D341Med (cell line): ENCODE data around the gene TTC17.
"Not testable (repeated sequence)": the region's sequence is repeated elsewhere in the genome, so short reads cannot be mapped to it uniquely, and the experiment has no call there.

ENCODE experiments used
- DNase-seq: peaks from one replicate; pipeline ENCODE4 v3.0.0; 2012; ENCODE audit warnings: low spot score

Gene TTC17, protein sequence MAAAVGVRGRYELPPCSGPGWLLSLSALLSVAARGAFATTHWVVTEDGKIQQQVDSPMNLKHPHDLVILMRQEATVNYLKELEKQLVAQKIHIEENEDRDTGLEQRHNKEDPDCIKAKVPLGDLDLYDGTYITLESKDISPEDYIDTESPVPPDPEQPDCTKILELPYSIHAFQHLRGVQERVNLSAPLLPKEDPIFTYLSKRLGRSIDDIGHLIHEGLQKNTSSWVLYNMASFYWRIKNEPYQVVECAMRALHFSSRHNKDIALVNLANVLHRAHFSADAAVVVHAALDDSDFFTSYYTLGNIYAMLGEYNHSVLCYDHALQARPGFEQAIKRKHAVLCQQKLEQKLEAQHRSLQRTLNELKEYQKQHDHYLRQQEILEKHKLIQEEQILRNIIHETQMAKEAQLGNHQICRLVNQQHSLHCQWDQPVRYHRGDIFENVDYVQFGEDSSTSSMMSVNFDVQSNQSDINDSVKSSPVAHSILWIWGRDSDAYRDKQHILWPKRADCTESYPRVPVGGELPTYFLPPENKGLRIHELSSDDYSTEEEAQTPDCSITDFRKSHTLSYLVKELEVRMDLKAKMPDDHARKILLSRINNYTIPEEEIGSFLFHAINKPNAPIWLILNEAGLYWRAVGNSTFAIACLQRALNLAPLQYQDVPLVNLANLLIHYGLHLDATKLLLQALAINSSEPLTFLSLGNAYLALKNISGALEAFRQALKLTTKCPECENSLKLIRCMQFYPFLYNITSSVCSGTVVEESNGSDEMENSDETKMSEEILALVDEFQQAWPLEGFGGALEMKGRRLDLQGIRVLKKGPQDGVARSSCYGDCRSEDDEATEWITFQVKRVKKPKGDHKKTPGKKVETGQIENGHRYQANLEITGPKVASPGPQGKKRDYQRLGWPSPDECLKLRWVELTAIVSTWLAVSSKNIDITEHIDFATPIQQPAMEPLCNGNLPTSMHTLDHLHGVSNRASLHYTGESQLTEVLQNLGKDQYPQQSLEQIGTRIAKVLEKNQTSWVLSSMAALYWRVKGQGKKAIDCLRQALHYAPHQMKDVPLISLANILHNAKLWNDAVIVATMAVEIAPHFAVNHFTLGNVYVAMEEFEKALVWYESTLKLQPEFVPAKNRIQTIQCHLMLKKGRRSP

DNA sequence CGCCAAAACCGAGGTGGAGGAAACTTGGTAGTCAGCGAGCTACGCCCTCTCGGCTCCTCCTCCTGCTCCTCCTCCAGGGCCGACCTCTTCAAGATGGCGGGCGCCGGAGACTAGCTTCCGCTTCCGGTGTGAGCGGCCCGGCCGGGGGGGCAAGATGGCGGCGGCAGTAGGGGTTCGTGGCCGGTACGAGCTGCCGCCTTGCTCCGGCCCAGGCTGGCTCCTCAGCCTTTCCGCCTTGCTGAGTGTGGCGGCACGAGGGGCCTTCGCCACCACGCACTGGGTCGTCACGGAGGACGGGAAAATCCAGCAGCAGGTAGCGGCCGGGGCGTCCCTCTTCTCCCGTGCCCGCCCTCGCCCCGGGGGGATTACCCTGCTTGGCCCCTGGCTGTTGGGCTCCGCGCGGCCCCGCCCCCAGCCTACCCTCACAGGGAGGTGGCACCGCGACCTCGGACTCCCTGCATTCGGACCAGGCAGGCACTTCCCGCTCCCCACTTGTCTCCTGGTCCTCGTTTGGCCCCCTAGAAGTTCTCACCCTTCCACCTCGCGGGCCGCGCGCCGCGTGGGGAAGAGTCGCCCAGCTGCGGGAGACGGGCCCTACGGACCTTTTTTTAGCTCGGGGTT is at the start of gene TTC17:
Gene TTC17 (plus strand): TSS at position 120 of the 621 bp plus-strand sequence. CDS start 35 bp downstream, at position 155.
- DNase-seq, result peak; percentile 94

DNA sequence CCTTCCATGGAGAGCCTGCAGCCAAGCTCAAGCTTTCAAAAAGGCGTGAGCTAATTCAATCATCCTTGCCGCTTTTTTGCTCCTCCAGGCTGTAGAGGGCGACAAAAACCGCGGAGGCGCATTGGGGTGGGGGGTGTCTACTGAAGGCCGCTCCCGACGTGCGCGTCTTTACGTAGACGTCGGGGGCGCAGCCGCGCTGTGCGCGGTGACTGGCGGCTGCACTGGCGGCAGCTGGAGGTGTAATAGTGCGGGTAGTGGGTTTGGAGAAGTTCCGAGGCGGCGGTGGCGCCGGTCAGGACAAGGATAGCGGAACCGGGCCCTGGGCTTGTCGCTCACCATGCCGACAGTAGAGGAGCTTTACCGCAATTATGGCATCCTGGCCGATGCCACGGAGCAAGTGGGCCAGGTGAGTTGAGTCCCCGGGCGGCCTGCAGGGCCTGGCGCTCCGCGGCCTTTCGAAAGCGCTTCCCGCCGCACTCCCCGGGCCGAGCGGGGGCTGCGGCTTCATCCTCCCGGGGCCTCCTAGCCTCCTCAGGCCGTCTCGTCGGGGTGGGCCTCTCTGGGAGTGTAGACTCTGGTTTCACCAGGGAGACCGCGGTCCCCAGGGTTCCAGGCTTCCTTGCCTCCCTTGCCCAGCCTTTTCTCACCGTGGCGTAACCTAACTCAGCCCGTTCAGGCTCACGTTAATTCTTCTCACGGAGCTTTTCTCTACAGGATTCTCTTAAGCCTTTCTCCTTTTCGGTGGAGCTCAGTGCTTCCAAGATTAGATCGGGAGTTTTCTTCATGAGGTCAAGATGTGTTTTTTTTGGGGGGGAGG is 46.7 kb upstream of the TTC17 start, which contains the start of gene API5:
Gene API5 (plus strand): TSS at position 206 of the 817 bp plus-strand sequence. CDS start 132 bp downstream, at position 338.
- peak; percentile 89 for DNase-seq

DNA sequence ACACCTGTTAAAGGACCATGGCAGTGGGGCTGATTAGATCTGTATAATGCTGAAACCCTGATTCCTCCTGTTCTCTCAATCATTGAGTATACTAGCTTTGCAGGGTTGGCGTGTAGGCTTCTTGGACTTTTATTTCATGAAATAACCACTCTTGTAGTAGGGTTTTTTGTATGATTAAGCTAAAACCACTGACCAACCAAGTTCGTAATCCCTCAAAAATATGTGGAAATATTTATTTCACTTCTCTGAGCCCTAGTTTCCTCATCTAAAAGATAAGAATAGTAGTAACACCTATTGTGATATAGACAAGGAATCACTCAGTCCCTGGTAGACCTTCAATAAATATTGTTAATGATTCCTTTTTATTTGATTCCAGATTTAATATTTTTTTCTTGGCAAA is 42.8 kb upstream of the TTC17 start:
- DNase-seq, result no peak

DNA sequence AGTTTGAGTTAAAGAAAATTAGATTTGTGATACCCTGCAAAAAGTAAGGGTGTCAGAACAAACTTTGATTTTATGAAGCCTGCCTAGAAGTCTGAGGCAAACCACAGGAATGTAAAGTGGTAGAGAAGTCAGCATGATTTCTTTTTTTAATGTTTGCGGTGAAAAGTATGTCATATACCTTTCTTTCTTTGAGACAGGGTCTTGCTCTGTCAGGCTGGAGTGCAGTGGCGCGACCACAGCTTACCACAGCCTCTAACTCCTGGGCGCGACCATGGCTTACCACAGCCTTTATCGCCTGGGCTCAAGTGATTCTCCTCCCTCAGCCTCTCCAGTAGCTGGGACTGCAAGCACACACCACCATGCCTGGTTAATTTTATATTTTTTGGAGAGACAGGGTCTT is 42.3 kb upstream of the TTC17 start:
- DNase-seq, result no peak

DNA sequence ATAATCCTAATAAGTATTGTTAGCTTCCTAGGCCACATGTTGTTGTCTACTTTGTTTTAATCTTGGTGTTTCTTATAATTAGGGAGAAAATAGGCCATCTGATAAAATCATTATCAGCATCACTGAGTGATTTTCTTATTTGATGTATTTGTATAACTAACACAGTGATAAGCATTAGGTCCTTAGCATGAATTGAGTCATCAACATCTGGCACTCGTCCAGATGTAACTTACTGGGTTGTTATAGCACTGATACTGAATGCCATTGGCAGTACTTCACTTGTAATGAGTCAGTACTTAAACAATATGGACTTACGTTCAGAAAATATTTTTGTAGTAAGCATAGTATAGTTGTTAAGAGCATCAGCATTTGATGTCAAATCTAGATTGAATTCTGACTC is 30.7 kb upstream of the TTC17 start:
- no peak for DNase-seq

DNA sequence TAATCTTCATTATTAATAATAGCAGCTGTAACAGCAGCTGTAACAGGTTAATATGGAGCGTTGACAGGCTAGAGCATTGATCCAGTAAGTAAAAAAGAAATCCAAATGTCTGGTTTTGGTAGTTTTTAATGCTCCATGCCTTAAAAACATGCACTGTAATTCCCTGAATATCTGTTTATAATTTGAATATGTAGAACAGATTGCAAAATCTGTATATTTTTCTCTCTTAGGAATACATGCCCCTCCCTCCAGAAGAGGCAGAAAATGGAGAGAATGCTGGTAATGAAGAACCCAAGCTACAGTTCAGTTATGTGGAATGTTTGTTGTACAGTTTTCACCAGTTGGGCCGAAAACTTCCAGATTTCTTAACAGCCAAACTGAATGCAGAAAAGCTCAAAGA is 30.2 kb upstream of the TTC17 start:
- no peak for DNase-seq

DNA sequence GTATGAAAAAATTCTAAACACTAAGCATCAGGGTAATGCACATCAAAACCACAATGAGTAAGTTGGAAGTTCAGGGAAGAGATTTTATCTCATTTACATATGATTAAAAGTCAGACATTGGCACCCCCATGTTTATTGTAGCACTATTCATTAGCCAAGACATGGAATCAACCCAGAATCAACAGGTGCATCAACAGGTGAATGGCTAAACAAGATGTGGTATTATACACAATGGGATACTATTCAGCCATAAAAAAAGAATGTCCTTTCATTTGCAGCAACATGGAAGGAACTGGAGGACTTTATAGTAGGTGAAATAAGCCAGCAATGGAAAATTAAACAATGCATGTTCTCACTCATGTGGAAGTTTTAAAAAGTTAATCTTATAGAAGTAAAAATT is 17.6 kb upstream of the TTC17 start:
- DNase-seq, result no peak

DNA sequence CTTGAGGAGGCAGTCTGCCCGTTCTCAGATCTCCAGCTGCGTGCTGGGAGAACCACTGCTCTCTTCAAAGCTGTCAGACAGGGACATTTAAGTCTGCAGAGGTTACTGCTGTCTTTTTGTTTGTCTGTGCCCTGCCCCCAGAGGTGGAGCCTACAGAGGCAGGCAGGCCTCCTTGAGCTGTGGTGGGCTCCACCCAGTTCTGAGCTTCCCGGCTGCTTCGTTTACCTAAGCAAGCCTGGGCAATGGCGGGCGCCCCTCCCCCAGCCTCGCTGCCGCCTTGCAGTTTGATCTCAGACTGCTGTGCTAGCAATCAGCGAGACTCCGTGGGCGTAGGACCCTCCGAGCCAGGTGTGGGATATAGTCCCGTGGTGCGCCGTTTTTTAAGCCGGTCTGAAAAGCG is 7.3 kb upstream of the TTC17 start:
- not testable (repeated sequence) for DNase-seq

DNA sequence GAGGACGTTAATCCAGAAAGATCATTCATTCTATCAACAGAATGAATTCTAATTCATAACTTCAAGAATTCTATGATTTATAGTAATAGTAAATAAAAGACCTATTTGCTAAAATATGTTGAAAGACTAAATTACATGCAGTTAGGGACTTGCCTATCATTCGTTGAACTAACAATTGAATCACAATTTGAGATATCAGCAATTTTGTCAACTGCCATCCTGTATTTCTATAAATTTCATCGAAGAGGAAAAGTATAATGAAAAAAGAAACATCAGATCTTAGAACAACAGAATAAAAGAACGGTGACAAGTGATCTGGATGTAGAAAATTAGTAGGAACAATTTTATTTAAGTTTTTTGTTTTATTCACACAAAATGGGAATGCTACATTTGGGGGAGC is 4.4 kb upstream of the TTC17 start:
- no peak for DNase-seq

DNA sequence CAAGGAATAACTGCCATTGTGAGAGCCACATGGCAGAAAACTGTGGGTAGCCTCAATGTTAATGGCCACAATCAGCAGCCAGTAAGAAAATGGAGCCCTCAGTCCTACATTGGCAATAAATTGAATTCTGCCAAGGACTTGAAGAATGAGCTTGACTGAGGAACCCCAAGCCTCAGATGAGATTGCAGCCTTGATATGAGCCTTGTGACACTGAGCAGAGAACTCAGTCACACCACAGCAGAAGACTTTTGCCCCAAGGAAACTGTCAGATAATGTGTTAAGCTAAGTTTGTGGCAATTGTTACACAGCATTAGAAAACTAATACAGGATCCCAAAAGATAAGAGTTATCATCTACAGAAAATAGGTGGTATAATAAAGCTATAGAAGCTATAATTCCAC is 2.4 kb upstream of the TTC17 start:
- DNase-seq, result no peak

DNA sequence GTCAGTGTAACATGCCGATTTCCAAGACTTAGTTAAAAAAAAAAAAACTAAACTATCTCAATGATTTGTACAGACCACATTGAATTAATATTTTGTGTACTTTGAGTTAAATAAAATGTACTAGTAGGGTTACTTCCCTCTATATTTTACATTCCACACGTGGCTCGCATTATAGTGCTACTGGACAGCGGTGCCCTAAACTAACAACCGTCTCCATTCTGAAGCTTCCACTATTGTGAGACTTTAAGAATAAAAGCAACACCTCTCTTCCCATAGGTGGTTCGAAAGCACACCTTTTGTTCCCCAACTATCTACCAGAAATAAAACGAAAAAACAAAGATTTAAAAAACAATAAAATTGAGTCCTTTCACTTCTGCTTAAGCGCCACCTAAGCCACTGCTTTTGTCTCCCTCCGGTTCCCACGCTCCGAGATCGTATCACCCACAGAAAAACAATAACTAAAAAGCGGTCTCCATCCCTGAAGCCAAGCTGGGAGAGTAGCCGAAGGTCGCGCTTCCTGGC is 380 bp upstream of the TTC17 start:
- no peak for DNase-seq

DNA sequence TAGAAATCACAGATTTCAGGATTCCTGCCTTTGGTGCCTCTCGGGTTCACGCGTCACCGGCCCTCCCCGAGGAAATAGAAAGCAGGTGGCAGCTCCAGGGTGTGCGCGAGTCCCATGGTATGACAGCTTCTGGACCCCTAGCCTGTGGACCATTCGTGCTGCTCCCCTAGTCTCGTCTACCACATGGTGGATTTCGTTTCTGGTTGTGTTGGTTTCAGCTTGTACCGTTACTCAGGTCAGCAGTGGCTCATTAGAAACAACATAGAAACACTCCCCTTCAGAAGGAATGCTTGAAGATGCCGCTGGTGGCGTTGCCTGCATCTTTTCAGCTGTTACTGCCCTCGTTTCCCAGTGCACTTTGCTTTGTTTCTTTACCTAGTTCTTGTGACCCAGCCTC is 700 bp downstream of the TTC17 start:
- no peak for DNase-seq

DNA sequence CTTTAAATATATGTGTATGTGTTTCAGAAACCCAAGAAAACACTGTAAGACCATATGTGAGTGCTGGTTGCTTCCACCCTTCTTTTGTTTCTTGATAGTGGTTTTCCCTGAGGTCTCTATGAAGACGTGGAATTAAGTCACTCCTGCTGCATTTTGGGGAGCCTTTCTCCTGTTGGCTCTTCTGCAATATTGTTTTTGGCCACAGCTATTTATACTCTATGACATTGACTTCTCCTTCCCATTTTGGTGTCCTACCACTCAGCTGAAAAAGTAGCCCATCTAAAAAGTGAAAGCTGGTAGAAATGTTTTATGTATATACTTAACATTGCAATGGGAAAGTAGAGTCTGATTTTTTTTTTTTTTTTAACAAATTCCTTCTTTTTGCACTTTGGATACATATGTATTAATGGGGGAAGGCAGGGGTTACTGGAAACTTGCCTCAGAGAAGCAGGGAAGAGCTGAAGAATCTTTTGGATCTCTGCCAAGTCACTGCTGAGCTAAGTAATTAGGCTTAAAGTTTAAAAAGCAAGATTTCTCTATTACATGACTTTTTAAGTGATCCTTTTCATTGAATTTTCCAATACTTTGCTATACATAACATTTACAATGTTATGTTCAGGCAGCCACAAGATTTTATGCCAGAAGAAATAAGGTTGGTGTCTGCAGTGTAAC is 1.8 kb downstream of the TTC17 start:
- no peak for DNase-seq

DNA sequence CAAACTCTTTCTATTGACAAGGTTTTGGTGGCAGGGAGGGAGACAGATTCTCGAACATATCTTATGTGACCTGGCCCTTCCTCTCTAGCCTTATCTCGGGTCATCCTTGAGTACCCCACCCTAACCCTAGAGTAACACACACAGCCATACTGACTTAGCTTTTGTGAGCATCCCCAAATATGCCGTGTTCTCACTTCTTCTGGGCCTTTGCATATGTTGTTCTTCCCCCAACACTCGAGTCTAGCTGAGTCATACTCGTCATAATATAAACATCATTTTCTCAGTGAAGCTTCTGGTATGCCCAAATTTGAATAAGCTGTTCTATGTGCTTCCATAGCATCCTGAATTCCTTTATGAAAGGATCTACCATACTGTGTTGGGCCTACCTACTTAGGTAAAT is 8.0 kb downstream of the TTC17 start:
- DNase-seq, result no peak

DNA sequence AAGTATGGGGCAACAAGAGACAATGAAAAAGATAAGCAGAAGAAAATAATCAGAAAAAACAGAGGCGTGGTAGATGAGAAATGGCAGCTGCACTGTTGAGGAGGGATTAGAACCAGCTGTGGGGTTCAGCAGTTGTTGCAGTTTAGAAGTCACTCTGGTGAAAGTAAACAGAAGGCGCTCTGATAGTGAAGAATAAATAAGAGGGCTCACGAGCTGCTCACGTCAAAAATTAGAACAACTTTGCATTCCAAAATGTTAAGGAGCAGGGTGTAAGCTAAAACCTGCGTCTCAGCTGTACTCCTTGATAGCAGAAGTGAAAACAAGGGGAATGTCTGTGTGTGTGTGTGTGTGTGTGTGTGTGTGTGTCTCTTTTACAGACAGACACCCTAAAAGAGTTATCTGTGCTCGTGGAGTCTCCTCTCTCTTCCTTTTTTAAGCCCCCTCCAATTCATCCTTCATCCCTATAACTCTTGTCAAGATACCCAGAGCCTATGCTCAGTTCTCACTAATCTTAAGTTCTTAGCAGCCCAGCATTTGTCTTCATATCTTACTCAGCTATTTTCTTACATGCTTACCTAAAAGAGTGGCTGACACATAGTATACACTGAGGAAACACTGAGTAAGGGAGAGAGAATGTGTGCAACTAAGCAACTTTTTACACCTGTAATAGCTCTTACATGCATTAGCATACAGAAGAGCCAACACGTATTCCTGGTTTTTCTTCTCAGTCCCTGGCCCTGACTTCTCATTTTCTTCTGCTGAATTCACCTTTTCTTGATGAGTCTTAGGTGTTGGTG is 8.9 kb downstream of the TTC17 start:
- no peak for DNase-seq

DNA sequence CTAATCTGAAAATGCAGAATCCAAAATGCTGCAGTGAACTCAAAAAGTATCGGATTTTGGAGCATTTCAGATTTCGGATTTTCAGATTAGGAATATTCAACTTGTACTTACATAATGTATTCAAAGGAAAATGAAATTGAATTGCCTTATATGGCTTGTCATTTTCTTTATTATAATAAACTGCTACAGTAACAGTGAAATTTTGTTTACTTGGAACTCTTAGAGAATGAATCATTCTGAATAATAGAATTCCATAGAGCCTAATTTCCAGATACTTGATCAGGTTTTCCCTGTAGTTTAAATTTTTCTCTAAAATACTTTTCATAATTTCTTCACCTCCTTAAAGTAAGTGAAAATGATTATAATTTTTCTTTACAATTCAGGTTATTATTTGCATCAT is 17.3 kb downstream of the TTC17 start:
- no peak for DNase-seq

DNA sequence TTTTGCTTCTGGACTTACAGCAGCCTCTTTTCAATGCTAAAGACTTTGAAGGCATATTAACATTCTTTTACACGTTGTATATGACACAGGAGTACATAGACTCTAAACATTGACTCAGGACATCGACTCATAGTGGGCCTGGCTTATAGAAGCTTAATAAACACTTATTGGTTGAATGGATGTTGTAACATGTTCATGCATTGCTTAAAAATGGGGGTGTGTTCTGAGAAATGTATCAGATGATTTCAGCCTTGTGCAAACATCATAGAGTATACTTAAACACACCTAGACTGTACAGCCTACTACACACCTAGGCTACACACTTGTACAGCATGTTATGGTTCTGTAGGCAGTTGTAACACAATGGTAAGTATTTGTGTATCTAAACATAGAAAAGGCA is 17.9 kb downstream of the TTC17 start:
- DNase-seq, result no peak

DNA sequence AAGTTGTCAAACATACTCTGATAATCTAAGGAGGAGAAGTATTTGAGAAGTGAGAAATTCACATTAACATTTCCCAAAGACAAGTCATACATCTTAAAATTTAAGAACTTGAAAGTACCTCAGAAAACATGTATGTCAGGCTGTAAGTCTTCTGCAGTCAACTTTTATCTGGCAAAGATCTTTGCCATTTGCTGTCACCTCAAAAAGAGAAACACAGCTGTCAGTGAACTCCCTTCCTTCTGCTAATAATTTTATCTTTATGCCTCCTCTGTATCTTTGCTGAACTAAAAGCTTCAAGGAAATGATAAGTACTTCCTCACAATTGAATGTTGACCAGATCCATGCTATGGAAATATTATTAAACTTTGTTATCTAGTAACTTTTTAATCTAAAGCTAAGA is 18.7 kb downstream of the TTC17 start:
- no peak for DNase-seq

DNA sequence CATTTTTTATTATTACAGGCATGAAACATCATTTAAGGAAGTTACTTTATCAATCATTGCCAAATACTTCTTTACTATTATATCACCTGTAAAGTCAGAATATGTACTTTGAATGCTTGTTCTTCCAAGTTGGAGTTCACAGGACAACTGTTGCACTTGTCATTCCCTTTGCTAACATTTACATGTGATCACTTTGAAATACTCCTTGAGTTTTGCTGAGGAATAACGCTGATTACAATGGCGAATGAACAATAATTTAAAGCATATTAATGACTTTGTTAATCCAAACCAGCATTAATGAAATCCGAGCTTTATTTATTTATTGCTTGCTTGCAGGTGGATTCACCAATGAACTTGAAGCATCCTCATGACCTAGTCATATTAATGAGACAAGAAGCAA is 20.2 kb downstream of the TTC17 start:
- no peak for DNase-seq

DNA sequence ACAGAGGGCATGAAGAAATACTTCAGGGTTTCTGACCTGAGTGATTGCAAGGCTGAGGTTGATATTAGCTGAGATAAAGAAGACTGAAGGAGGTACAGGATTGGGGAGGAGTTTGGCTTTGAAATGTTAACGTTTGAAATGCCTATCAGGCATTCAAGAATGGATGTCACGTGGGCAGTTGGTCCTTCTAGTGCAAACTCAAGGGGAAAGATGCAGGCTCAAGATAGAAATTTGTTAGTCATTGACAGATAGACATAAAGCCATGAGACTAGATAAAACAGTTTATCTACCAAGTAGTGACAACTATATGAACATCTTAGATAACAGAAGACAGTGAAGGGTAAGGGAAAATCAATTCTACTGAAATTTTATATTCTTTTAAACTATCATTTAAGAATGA is 23.1 kb downstream of the TTC17 start:
- no peak for DNase-seq
